Stomach (tissue), 4 donors: ENCODE data around the gene TCEANC.

ENCODE experiments used
- CTCF ChIP-seq, 7 experiments: fragments of 450-650 bp in 4 of 7; fragments of 200-600 bp in 3 of 7; sonication (generic) in 3 of 7; IDR thresholded peaks; one replicate each; pipeline ENCODE4 v1.5.1; 2016 to 2019; ENCODE audit warnings: antibody characterized with exemption in 7 of 7, control low read depth in 2 of 7, mild to moderate bottlenecking in 1 of 7
- POLR2A ChIP-seq, 4 donors: fragments of 450-650 bp; IDR thresholded peaks; one replicate each; pipeline ENCODE4 v1.6.1; 2016; ENCODE audit warnings: antibody characterized with exemption in 4 of 4, control low read depth in 2 of 4, mild to moderate bottlenecking in 1 of 4, moderate library complexity in 1 of 4
- POLR2AphosphoS5 ChIP-seq, 3 donors: sonication (generic); formaldehyde crosslinking; IDR thresholded peaks; one replicate each; pipeline ENCODE4 v1.6.1; 2016; ENCODE audit warnings: antibody characterized with exemption in 3 of 3

- TF ChIP-seq CTCF (IDR thresholded peaks at IDR 0.05) (no peak), POLR2AphosphoS5 (IDR thresholded peaks at IDR 0.05) (no peak), POLR2A (IDR thresholded peaks at IDR 0.05) (no peak)
Observed at GRCh38 chrX:13666836-13667235, 13.9 kb downstream of the TCEANC start.
